Rectal smooth muscle tissue (tissue), 1 donor: ENCODE measurements around the gene NTRK3.

ENCODE experiments used
- H3K27ac ChIP-seq: one replicate; pipeline ENCODE4 v1.7.0; 2013; ENCODE audit warnings: low read depth, low read length, inconsistent platforms
- H3K27me3 ChIP-seq: one replicate; pipeline ENCODE4 v1.7.0; 2013; ENCODE audit warnings: low read length; ENCODE audit not compliant: control insufficient read depth, insufficient read depth
- H3K36me3 ChIP-seq: one replicate; pipeline ENCODE4 v1.7.0; 2013; ENCODE audit warnings: low read length; ENCODE audit not compliant: control insufficient read depth, insufficient read depth
- H3K4me1 ChIP-seq: one replicate; pipeline ENCODE4 v1.7.0; 2013; ENCODE audit warnings: low read length; ENCODE audit not compliant: control insufficient read depth, insufficient read depth
- H3K4me3 ChIP-seq: one replicate; pipeline ENCODE4 v1.7.0; 2013; ENCODE audit warnings: low read length
- H3K9ac ChIP-seq: one replicate; pipeline ENCODE4 v1.7.0; 2013; ENCODE audit warnings: low read length

The NTRK3 gene

DNA sequence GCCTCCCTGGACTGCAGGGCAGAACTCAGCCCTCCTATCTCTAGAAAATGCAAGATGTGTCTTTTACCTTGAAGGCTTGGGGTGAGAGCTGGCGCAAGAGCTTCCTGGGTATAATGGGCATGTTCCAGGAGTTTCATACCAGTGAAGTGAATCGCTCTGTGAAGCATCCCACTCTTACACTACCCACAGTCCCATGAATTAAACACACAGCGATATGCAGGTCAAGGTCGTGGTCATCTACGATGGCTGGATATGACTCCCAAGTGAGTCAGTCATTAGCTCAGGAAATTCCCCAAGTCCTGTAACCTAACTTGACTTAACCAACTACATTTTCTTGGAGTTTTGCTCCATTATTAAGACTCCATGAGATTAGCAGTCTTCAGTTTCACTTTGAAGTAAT, 439.7 kb downstream of the NTRK3 start:
- Histone ChIP-seq H3K27ac (no peak overlapping the region), H3K36me3 (no peaks in the 10 kb centered on the region), H3K9ac (no peak overlapping the region), H3K4me1 (peaks cover 4% of the 10 kb centered on the region), H3K27me3 (no peaks in the 10 kb centered on the region), H3K4me3 (no peak overlapping the region)

DNA sequence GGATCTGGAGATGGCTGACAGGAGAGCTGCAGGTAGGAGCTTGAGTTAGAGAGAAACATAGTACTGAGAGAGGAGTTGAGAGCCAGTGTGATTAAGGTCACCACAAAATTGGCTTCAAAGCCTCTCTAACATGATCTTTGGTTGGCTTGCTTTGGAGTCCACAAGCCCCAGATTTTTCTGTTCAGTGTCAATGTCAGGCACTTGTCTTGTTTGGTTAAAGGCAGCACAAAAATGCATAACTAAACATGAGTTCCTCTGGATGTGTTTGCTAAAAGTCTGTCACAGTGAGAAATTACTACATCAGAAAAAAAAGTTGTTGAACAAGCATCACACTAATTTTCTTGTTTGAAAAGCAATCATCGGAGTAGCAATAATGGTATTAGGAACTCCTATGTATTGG, 440.5 kb downstream of the NTRK3 start:
- H3K27me3 ChIP-seq, result no peaks in the 10 kb centered on the region
- H3K9ac ChIP-seq, result no peak overlapping the region
- H3K27ac ChIP-seq, result no peak overlapping the region
- H3K4me3 ChIP-seq, result no peak overlapping the region
- no peaks in the 10 kb centered on the region for H3K36me3 ChIP-seq
- peaks cover 4% of the 10 kb centered on the region for H3K4me1 ChIP-seq
